PC-9 (cell line): ENCODE measurements around the gene MT1B. TPM values are rescaled to one million over a fixed set of nuclear protein-coding genes. Genes with fewer than 3 reads are reported as not detected.

Experiments used
- BruUV-seq: library from RNA; stranded (reverse); fragments of 400-500 nt; replicated peaks from 2 replicates; lab custom pipeline; 2021; lab: Mats Ljungman, UMichigan
- CTCF ChIA-PET: fragments of 300-600 bp; sonication (Branson Sonifier 250); formaldehyde crosslinking; loops from one replicate; lab custom pipeline; 2022; ENCODE audit warnings: antibody characterized with exemption; lab: Charles Lee
- POLR2A ChIA-PET: fragments of 300-600 bp; sonication (Branson Sonifier 250); formaldehyde crosslinking; loops from one replicate; lab custom pipeline; 2022; ENCODE audit warnings: antibody characterized with exemption; ENCODE audit not compliant: unreplicated experiment; lab: Charles Lee
- DNase-seq, 2 experiments: peaks; one replicate each; pipeline versions ENCODE4 v3.0.0 to v3.0.0-alpha.2; 2015 to 2022; ENCODE audit warnings: mixed read lengths in 1 of 2
- H2AFZ ChIP-seq: fragments of 200-600 bp; sonication (generic); 2 replicates; pipeline ENCODE4 v1.8.1; 2017; ENCODE audit warnings: antibody characterized with exemption
- H3F3A ChIP-seq: fragments of 200-600 bp; sonication (generic); 2 replicates; pipeline ENCODE4 v1.8.1; 2017; ENCODE audit warnings: antibody characterized with exemption, mild to moderate bottlenecking, low read depth; ENCODE audit not compliant: insufficient read depth
- H3K27ac ChIP-seq: fragments of 200-600 bp; sonication (generic); 2 replicates; pipeline ENCODE4 v1.6.1; 2016; ENCODE audit warnings: mixed run types
- H3K27me3 ChIP-seq: fragments of 200-600 bp; sonication (generic); 2 replicates; pipeline ENCODE4 v1.6.1; 2016; ENCODE audit warnings: low read depth, mixed run types; ENCODE audit not compliant: insufficient read depth
- H3K36me3 ChIP-seq: fragments of 200-600 bp; sonication (generic); 2 replicates; pipeline ENCODE4 v1.6.1; 2016; ENCODE audit warnings: low read depth, mixed run types
- H3K4me1 ChIP-seq: fragments of 200-600 bp; sonication (generic); replicated peaks from 2 replicates; pipeline ENCODE4 v1.6.1; 2016; ENCODE audit warnings: mixed run types; ENCODE audit not compliant: insufficient read depth
- H3K4me2 ChIP-seq: fragments of 200-600 bp; sonication (generic); 2 replicates; pipeline ENCODE4 v1.6.1; 2017; ENCODE audit warnings: mixed run types
- H3K4me3 ChIP-seq: fragments of 200-600 bp; sonication (generic); 2 replicates; pipeline ENCODE4 v1.6.1; 2016; ENCODE audit warnings: mixed run types
- H3K79me2 ChIP-seq: fragments of 200-600 bp; sonication (generic); 2 replicates; pipeline ENCODE4 v1.6.1; 2017; ENCODE audit warnings: low read depth, mixed run types
- H3K9me2 ChIP-seq: fragments of 200-600 bp; sonication (generic); 2 replicates; pipeline ENCODE4 v1.8.1; 2017; ENCODE audit warnings: mild to moderate bottlenecking; ENCODE audit not compliant: insufficient read depth
- H3K9me3 ChIP-seq: fragments of 200-600 bp; sonication (generic); 2 replicates; pipeline ENCODE4 v1.8.1; 2016; ENCODE audit warnings: low read depth; ENCODE audit not compliant: insufficient read depth
- H4K20me1 ChIP-seq: fragments of 200-600 bp; sonication (generic); 2 replicates; pipeline ENCODE4 v1.8.1; 2017; ENCODE audit not compliant: insufficient read depth
- CTCF ChIP-seq: fragments of 200-600 bp; sonication (generic); conservative IDR thresholded peaks from 2 replicates; pipeline ENCODE4 v1.6.1; 2017; ENCODE audit warnings: mixed run types, antibody characterized with exemption, mild to moderate bottlenecking, moderate library complexity
- EZH2 ChIP-seq: fragments of 200-600 bp; sonication (generic); IDR thresholded peaks from 2 replicates; pipeline ENCODE4 v1.8.0; 2017; ENCODE audit warnings: antibody characterized with exemption, low read depth
- intact Hi-C: fragments of 100-400 bp; cut with micrococcal nuclease; formaldehyde crosslinking; loops from one replicate; pipeline ENCODE4 v1.10.0; 2022; ENCODE audit not compliant: unreplicated experiment
- total RNA-seq: library from RNA; stranded (reverse); gene quantifications from 2 replicates; pipeline ENCODE4 v1.2.3, GENCODE V29; 2021

Gene MT1B
- total RNA-seq, 1 experiment from 2014 or later: not detected

- H3K4me3 ChIP-seq: no peak overlapping the region
- peaks cover 12% of the 10 kb centered on the region; the same call in 1 of the 2 replicates for H3F3A ChIP-seq
- no TSS peak for BruUV-seq
- DNase-seq: peak in 1 of 2 experiments; percentile 75
- H3K4me1 ChIP-seq: peaks cover 33% of the 10 kb centered on the region
- TF ChIP-seq CTCF (no peak), EZH2 (no peak)
- CTCF ChIA-PET: no interaction called here
- no peaks in the 10 kb centered on the region for H3K9me3 ChIP-seq
- H3K36me3 ChIP-seq: no peaks in the 10 kb centered on the region
- POLR2A ChIA-PET: no interaction called here
- no peak overlapping the region for H3K27ac ChIP-seq
- H3K27me3 ChIP-seq: no peaks in the 10 kb centered on the region
- H3K9me2 ChIP-seq: no peaks in the 10 kb centered on the region
- no peaks in the 10 kb centered on the region for H3K79me2 ChIP-seq
- H4K20me1 ChIP-seq: no peaks in the 10 kb centered on the region
- peak overlapping the region; percentile 27 for H3K4me2 ChIP-seq
- no peak overlapping the region for H2AFZ ChIP-seq
- intact Hi-C loops: no loop called here
Measured at GRCh38 chr16:56636616-56637413, 14.9 kb upstream of the MT1B start.

- H3K9me3 ChIP-seq: no peaks in the 10 kb centered on the region
- DNase-seq: peak in 1 of 2 experiments; percentile 76
- BruUV-seq: TSS peak; percentile 72
Measured at GRCh38 chr16:56637814-56638750, 13.6 kb upstream of the MT1B start, which contains the start of gene MT1A. TSS of gene MT1A (plus strand) at chr16:56638666. CDS start at chr16:56638739, 73 bp downstream.

More at GRCh38 chr16:56637814-56638750, 13.6 kb upstream of the MT1B start, which contains the start of gene MT1A:
- Histone ChIP-seq H3K27ac (no peak within 1 kb of the TSS), H3K79me2 (no peaks in the 10 kb centered on the region), H4K20me1 (no peaks in the 10 kb centered on the region), H3K27me3 (no peaks in the 10 kb centered on the region), H3F3A (peaks cover 24% of the 10 kb centered on the region), H3K4me3 (no peak within 1 kb of the TSS), H3K4me1 (peaks cover 39% of the 10 kb centered on the region), H3K9me2 (no peaks in the 10 kb centered on the region), H3K4me2 (peak within 1 kb of the TSS; percentile 11; the same call in 1 of the 2 replicates), H3K36me3 (no peaks in the 10 kb centered on the region), H2AFZ (no peak within 1 kb of the TSS)
- intact Hi-C loops: no loop called here
- ChIA-PET POLR2A (interaction anchor here (0.6 to 0.7 kb wide), 2 partner anchors 26 to 273 kb away, joined by 3 to 4 read pairs; no protein-coding TSS in a partner anchor), CTCF (no interaction called here)
- TF ChIP-seq EZH2 (no peak), CTCF (no peak)
